Skeletal muscle cell (primary cell): ENCODE data around the gene PHKB.
"Not testable (repeated sequence)": the region's sequence is repeated elsewhere in the genome, so short reads cannot be mapped to it uniquely, and the experiment has no call there.

Experiments
- DNase-seq: peaks from one replicate; pipeline ENCODE4 v3.0.0-alpha.2; 2010; ENCODE audit warnings: low read depth
- H3K4me3 ChIP-seq: 2 replicates; pipeline ENCODE4 v1.5.1; 2011; ENCODE audit warnings: low read depth, mild to moderate bottlenecking, control low read depth, low read length, moderate library complexity

PHKB gene

GRCh38 chr16:47499080-47499699, 38.1 kb downstream of the PHKB start:
- H3K4me3 ChIP-seq: no peak overlapping the region
- DNase-seq: no peak

GRCh38 chr16:47499700-47500264, 38.7 kb downstream of the PHKB start:
- DNase-seq: no peak

GRCh38 chr16:47503936-47504335, 42.8 kb downstream of the PHKB start:
- H3K4me3 ChIP-seq: no peak overlapping the region
- peak; percentile 21 for DNase-seq

More at GRCh38 chr16:47499700-47500264, 38.7 kb downstream of the PHKB start:
- H3K4me3 ChIP-seq: no peak overlapping the region

GRCh38 chr16:47504599-47504998, 43.5 kb downstream of the PHKB start:
- no peak for DNase-seq
- no peak overlapping the region for H3K4me3 ChIP-seq

- no peak for DNase-seq
- H3K4me3 ChIP-seq: no peak overlapping the region
Measured at GRCh38 chr16:47506800-47507199, 45.7 kb downstream of the PHKB start.

GRCh38 chr16:47507701-47508100, 46.6 kb downstream of the PHKB start:
- H3K4me3 ChIP-seq: no peak overlapping the region

GRCh38 chr16:47511882-47512281, 50.8 kb downstream of the PHKB start:
- DNase-seq: no peak
- H3K4me3 ChIP-seq: no peak overlapping the region

More at GRCh38 chr16:47507701-47508100, 46.6 kb downstream of the PHKB start:
- DNase-seq: no peak

GRCh38 chr16:47519037-47519436, 57.9 kb downstream of the PHKB start:
- H3K4me3 ChIP-seq: no peak overlapping the region
- DNase-seq: no peak

- DNase-seq: no peak
- H3K4me3 ChIP-seq: no peak overlapping the region
Measured at GRCh38 chr16:47519546-47519945, 58.4 kb downstream of the PHKB start.

GRCh38 chr16:47519996-47520679, 59.0 kb downstream of the PHKB start:
- no peak overlapping the region for H3K4me3 ChIP-seq
- DNase-seq: no peak

- H3K4me3 ChIP-seq: no peak overlapping the region
- DNase-seq: no peak
Measured at GRCh38 chr16:47523342-47524006, 62.3 kb downstream of the PHKB start.

GRCh38 chr16:47524007-47524405, 62.9 kb downstream of the PHKB start:
- DNase-seq: no peak
- H3K4me3 ChIP-seq: no peak overlapping the region

GRCh38 chr16:47528431-47528830, 67.3 kb downstream of the PHKB start:
- DNase-seq: no peak
- no peak overlapping the region for H3K4me3 ChIP-seq

GRCh38 chr16:47533744-47534292, 72.7 kb downstream of the PHKB start:
- no peak overlapping the region for H3K4me3 ChIP-seq
- no peak for DNase-seq

GRCh38 chr16:47538472-47538871, 77.3 kb downstream of the PHKB start:
- H3K4me3 ChIP-seq: no peak overlapping the region
- no peak for DNase-seq

GRCh38 chr16:47539707-47540670, 78.9 kb downstream of the PHKB start:
- H3K4me3 ChIP-seq, DNase-seq: not testable (repeated sequence)

GRCh38 chr16:47541135-47541534, 80.0 kb downstream of the PHKB start:
- DNase-seq: not testable (repeated sequence)

GRCh38 chr16:47544255-47544654, 83.1 kb downstream of the PHKB start:
- H3K4me3 ChIP-seq, DNase-seq: not testable (repeated sequence)

More at GRCh38 chr16:47541135-47541534, 80.0 kb downstream of the PHKB start:
- not testable (repeated sequence) for H3K4me3 ChIP-seq

- not testable (repeated sequence) for DNase-seq, H3K4me3 ChIP-seq
Measured at GRCh38 chr16:47551185-47551584, 90.1 kb downstream of the PHKB start.
